NCI-H1694 (cell line): ENCODE data around the gene ZNF883.
"Not testable (repeated sequence)": the region's sequence is repeated elsewhere in the genome, so short reads cannot be mapped to it uniquely, and the experiment has no call there.

Experiments used
- DNase-seq: peaks from one replicate; lab custom pipeline; 2025; lab: John Stamatoyannopoulos, UW

The ZNF883 gene

DNA sequence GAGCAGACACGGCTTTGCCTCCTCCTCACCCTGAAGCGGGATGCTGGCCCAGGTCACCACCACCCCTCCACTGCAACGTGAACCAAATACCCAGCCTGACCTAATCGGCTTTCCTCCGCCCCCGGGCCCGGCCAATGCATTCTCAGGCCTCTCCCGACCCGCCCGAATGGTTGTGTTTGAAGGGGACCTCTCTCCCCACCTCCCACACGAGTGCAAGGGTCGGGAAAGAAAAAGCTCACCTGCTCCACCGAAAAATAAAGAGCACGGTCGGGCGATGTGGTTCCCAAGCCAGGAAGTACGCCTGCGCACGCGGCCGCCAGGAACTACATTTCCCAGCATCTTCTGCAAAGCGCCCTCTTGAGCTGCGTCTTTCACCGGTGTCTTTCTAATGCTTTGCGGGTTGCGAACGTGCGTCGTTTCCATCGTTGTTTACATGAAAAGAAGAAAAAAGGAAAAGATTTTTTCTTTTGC, at the start of gene ZNF883:
Gene ZNF883 (minus strand): TSS at position 282 of the 471 bp plus-strand sequence.
- DNase-seq = peak; percentile 43

- DNase-seq = not testable (repeated sequence)
Observed at GRCh38 chr9:113061072-113061850, 49.3 kb upstream of the ZNF883 start.

- DNase-seq = not testable (repeated sequence)
Observed at GRCh38 chr9:113059581-113060284, 47.7 kb upstream of the ZNF883 start.

DNA sequence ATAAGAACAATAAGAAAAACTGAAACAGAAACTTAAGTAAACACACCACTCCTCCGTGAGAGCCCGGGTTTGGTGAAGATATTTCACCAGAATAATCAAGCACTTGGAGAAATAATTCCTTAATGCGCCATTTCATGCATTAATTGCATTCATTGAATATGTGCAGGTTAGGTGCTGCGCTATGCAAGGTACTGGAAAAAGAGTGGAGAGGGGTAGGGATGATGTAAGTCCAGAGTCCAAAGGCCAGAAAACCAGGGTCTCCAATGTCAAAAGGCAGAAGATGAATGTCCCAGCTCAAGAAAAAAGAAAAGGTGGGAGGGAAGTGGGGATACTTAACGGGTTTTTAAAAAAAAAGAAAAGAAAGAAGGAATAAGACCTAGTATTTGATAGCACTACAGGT, 45.2 kb upstream of the ZNF883 start:
- no peak for DNase-seq

- no peak for DNase-seq
Observed at GRCh38 chr9:113056191-113057106, 44.5 kb upstream of the ZNF883 start, which contains the start of gene ZFP37. Gene ZFP37 (minus strand): TSS chr9:113056724. CDS start chr9:113056688, 36 bp downstream.

DNA sequence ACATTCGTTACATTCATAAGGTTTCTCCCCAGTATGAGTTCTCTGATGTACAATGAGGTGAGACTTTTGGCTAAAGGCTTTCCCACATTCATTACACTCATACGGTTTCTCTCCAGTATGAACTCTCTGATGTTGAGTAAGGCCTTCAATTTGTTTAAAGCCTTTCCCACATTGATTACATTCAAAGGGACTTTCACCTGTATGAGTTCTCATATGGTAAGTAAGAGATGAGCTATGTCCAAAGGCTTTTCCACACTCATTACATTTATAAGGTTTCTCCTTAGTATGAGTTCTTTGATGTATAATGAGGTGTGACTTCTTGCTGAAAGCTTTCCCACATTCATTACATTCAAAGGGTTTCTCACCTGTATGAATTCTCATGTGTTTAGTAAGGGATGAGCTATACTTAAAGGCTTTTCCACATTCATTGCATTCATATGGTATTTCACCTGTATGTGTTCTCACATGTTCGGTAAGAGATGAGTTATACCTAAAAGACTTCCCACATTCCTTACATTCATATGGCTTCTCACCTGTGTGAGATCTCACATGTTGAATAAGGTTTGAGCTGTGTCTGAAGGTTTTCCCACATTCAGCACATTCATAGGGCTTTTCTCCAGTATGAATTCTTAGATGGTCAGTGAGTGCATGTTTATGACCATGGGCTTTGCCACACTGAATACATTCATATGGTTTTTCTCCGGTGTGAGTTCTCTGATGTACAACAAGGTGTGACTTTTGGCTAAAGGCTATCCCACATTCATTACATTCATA, 31.1 kb upstream of the ZNF883 start:
- no peak for DNase-seq

GRCh38 chr9:113026200-113026599, 14.2 kb upstream of the ZNF883 start:
- no peak for DNase-seq

DNA sequence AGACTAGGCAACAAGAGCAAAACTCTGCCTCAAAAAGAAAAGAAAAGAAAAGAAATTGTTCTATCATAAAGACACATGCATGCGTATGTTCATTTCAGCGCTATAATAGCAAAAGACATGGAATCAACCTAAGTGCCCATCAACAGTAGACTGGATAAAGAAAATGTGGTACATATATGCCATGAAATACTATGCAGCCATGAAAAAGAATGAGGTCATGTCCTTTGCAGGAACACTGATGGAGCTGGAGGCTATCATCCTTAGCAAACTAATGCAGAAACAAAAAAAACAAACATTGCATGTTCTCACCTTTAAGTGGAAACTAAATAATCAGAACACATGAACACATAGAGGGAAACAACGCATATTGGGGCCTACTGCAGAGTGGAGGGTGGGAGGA, 6.3 kb upstream of the ZNF883 start:
- no peak for DNase-seq

- DNase-seq = no peak
Observed at GRCh38 chr9:113012492-113012891, 500 bp upstream of the ZNF883 start.

DNA sequence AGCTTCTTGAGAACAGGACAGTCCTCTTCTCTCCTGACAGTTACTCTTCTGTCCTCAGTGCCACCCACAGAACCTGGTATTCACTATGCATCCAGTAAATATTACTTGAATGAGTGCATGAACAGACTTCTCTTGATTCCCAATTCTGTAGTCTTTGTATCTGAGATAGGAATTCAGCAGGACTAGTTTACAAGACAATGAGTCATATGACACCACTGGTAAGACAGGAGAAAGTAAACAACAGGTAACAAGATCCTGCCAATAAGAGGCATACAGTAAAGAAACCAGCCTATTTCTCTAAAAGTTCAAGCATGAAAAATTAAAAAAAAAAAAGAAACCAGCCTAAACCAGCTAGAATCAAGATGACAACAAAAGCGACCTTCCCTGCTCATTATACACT, 6.2 kb downstream of the ZNF883 start:
- DNase-seq = no peak

- no peak for DNase-seq
Observed at GRCh38 chr9:112997236-112997941, 14.6 kb downstream of the ZNF883 start.

GRCh38 chr9:112971415-112971814, 40.6 kb downstream of the ZNF883 start:
- DNase-seq = no peak

- peak; percentile 3 for DNase-seq
Observed at GRCh38 chr9:112970939-112971338, 41.1 kb downstream of the ZNF883 start.

DNA sequence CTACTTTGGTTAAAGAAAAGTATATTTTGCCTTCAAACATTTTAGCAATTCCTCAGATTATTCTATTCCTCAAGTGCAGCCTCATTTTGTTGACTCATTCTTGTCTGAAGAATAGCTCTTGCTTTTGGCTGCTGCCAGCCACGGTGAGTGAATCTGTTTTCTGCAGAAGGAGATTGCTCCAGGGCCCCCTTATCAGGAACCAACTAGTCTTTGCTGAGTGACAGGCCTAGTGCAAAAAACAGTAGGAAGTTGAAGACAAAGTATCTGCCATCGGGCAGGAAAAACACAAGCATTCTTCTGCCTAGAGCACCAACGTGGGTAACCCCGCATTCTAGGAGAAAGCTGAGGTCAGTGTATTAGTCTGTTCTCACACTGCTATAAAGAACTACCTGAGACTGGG, 42.3 kb downstream of the ZNF883 start:
- DNase-seq = no peak

DNA sequence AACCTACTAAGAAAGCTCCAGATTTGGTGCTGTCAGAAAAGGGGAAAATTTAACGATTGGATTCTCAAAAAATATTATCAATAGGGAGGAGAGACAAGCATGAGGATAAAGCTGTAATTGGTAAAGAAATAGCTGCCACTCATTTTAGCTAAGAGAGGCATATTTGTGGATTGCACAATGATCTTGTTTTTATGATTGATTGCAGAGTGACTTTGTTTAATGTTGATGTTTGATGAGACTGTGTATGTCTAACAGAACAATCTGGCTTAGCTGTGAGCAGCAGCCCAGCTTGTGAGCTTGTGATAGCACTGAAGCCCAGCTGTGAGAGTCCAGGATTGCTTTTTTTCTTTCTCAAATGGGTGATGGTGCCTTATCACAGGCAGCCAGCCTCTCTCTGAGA, 56.4 kb downstream of the ZNF883 start:
- DNase-seq = no peak

DNA sequence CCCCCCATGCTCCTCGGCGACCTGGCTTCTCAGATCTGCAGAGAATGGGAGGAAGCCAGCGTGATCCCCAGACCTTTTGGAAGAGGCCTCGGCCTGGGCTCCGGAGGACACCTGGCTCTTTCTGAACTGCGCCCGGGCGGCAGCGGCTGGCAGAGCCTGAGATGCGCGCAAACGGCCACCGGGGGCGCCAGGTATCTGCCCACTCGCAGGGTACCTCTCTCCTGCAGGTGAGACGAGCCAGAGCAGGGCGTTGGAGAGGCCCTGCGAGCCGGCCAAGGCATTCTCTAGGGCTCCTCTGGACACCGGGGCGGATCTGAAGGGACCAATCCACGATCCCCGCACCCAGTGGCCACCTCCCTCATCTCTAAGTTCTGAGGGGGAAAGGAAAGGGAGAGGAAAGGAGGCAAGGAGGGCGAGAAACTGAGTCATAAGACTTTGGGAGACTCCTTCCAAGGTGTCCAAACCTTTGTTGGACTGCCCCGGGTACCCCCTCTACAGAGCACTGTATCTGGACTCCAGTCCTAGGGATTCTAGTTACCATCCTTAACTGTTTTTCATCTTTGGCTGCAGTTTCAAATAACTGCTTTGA, 66.3 kb downstream of the ZNF883 start:
- no peak for DNase-seq

DNA sequence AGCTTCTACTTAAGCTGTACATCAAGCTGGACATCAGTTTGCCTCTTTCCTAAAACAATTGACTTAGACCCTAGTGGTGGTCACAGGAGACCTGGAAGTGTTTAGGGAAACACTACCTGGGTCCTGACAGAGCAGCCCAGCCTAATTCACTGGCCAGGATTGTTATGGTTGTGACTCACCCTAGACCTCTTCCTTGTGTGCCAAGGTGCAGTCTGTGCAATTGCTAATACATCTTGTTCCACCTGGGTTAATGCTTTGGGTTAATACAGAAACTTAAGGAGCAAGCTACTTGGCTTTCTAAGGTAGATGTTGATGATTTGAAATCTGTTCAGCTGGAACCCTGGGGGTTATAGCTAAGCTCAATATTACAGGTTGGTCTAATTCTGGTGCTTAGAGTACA, 72.6 kb downstream of the ZNF883 start:
- DNase-seq = no peak

DNA sequence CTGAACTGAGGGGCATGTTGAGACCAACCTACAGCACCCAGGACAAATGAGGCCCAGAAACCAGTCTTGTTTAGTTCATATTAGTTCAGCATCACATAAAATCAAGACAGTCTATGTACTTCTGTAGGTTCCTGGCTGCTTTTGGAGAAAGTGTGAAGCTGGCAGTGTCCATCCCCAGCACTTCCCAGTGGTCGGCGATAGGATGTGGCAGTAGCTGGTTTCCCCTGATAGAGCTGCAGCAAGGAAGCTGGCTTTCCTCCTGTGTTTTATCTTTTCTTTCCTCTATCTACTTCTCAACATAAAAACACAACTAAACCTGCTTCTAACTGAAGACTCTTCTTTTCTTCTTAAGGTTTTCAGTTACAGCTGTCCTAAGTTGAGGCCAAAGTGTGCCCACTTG, 78.3 kb downstream of the ZNF883 start:
- no peak for DNase-seq

GRCh38 chr9:112925058-112925641, 86.8 kb downstream of the ZNF883 start:
- peak; percentile 38 for DNase-seq

GRCh38 chr9:112921549-112921948, 90.4 kb downstream of the ZNF883 start:
- DNase-seq = peak; percentile 18
